Measurements from ENCODE around the gene GLRX3. TPM values are rescaled to one million over a fixed set of nuclear protein-coding genes. Genes with fewer than 3 reads are reported as not detected.

GLRX3 gene
- total and polyA plus RNA-seq, 10 of the 15 experiments (the other 5 are each of a cell fraction or from before 2014, with no cell fraction given), result 94.7 to 209 (median 131) TPM

GRCh38 chr10:130110246-130111112 lies 25.7 kb upstream of the GLRX3 start, which contains the start of gene C10orf143 (continued):
- TF ChIP-seq RCOR1 (conservative IDR thresholded peaks at IDR 0.05; ENCODE audit: low read depth, low read length) (peak; percentile 48; the same call in 1 of the 2 replicates), BACH1 (IDR thresholded peaks at IDR 0.05; ENCODE audit: borderline replicate concordance) (peak; percentile 68; the same call in 1 of the 2 replicates), ZNF687 (IDR thresholded peaks at IDR 0.05) (peak; percentile 80; the same call in 1 of the 2 replicates), CREM (IDR thresholded peaks at IDR 0.05; ENCODE audit: low read depth) (no peak), CBFB (IDR thresholded peaks at IDR 0.05; ENCODE audit: low read depth) (0 out of 2 replicates have a peak, but pooled peaks have one; percentile 16), FOS (IDR thresholded peaks at IDR 0.05; ENCODE audit: borderline replicate concordance, extremely low read depth, insufficient read length) (no peak), STAT3 (IDR thresholded peaks at IDR 0.05; ENCODE audit: low read depth, low read length) (no peak), CHD4 (IDR thresholded peaks at IDR 0.05) (no peak), TAF1 (IDR thresholded peaks at IDR 0.05; ENCODE audit: borderline replicate concordance, low read depth, low read length) (peak; percentile 58; the same call in 1 of the 2 replicates), RUNX3 (IDR thresholded peaks at IDR 0.05; ENCODE audit: low read length) (no peak), PBX3 (IDR thresholded peaks at IDR 0.05; ENCODE audit: insufficient replicate concordance, low read depth, low read length) (peak; percentile 61), POU2F2 (IDR thresholded peaks at IDR 0.05; ENCODE audit: borderline replicate concordance, low read depth, low read length) (peak; percentile 73; the same call in 2 of the 3 replicates), FOXM1 (IDR thresholded peaks at IDR 0.05; ENCODE audit: low read depth, low read length) (no peak), IKZF2 (IDR thresholded peaks at IDR 0.05) (0 out of 4 replicates have a peak, but pooled peaks of 1 of the 2 experiments have one; percentile 1), GATAD2B (conservative IDR thresholded peaks at IDR 0.05; ENCODE audit: low read depth) (peak; percentile 82), SREBF2 (IDR thresholded peaks at IDR 0.05; ENCODE audit: low read length) (no peak), ZNF274 (IDR thresholded peaks at IDR 0.05; ENCODE audit: insufficient read depth, insufficient read length) (no peak), ZZZ3 (IDR thresholded peaks at IDR 0.05; ENCODE audit: control insufficient read depth, insufficient read length, low read depth) (no peak), LARP7 (IDR thresholded peaks at IDR 0.05) (peak; percentile 85), BMI1 (IDR thresholded peaks at IDR 0.05; ENCODE audit: borderline replicate concordance) (no peak), ZNF592 (IDR thresholded peaks at IDR 0.05) (no peak), POLR2AphosphoS2 (IDR thresholded peaks at IDR 0.05; ENCODE audit: low read depth, low read length) (peak; percentile 65; the same call in 1 of the 2 replicates)
